Measurements from ENCODE around the gene DEFB131B.
"Not testable (repeated sequence)": the region's sequence is repeated elsewhere in the genome, so short reads cannot be mapped to it uniquely, and the experiment has no call there.

- TF ChIP-seq, protein P1, sequence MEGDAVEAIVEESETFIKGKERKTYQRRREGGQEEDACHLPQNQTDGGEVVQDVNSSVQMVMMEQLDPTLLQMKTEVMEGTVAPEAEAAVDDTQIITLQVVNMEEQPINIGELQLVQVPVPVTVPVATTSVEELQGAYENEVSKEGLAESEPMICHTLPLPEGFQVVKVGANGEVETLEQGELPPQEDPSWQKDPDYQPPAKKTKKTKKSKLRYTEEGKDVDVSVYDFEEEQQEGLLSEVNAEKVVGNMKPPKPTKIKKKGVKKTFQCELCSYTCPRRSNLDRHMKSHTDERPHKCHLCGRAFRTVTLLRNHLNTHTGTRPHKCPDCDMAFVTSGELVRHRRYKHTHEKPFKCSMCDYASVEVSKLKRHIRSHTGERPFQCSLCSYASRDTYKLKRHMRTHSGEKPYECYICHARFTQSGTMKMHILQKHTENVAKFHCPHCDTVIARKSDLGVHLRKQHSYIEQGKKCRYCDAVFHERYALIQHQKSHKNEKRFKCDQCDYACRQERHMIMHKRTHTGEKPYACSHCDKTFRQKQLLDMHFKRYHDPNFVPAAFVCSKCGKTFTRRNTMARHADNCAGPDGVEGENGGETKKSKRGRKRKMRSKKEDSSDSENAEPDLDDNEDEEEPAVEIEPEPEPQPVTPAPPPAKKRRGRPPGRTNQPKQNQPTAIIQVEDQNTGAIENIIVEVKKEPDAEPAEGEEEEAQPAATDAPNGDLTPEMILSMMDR (IDR thresholded peaks at IDR 0.05), result peak in 3 of 4 experiments; percentile 26 to 34 (median 29)
- TF ChIP-seq POLR2A (IDR thresholded peaks at IDR 0.05), result not testable (repeated sequence)
Observed at GRCh38 chr11:71863978-71864627, 14.2 kb upstream of the DEFB131B start.
